HepG2 (cell line): ENCODE results near the gene SIRT5. TPM values are rescaled to one million over a fixed set of nuclear protein-coding genes. Genes with fewer than 3 reads are reported as not detected.

ENCODE experiments used
- ATAC-seq: fragments of 200-7000 bp; cut with Tn5 transposase; 3 replicates; pipeline ENCODE4 v1.9.1; 2020; ENCODE audit warnings: mild to moderate bottlenecking, moderate library complexity
- BruUV-seq: library from RNA; stranded (reverse); fragments of 400-500 nt; replicated peaks from 2 replicates; lab custom pipeline; 2021; lab: Mats Ljungman, UMichigan
- CTCF ChIA-PET: fragments of 300-600 bp; formaldehyde crosslinking; extraction: SDS; loops from one replicate; lab custom pipeline; 2021; ENCODE audit warnings: low total read pairs, inconsistent platforms, low intra/inter-chr PET ratio; lab: Yijun Ruan, JAX
- POLR2A ChIA-PET: fragments of 350-600 bp; sonication (Branson Sonifier 250); formaldehyde crosslinking; loops from one replicate; lab custom pipeline; 2020; ENCODE audit warnings: antibody characterized with exemption, inconsistent platforms; lab: Yijun Ruan, JAX
- DNase-seq: peaks from one replicate; pipeline ENCODE4 v3.0.0-alpha.2; 2015; ENCODE audit warnings: low spot score
- FAIRE-seq: peaks from 3 replicates; lab custom pipeline; 2011; peaks lifted over from hg19 to GRCh38; lab: Jason Lieb, UNC
- H2AFZ ChIP-seq: one replicate; pipeline ENCODE4 v1.6.1; 2011; ENCODE audit warnings: low read length, inconsistent platforms
- H3K27ac ChIP-seq: fragments of 300-600 bp; 3 replicates; pipeline ENCODE4 v1.8.0; 2011; ENCODE audit warnings: mixed run types, mild to moderate bottlenecking, mixed read lengths, low read length, inconsistent platforms; ENCODE audit not compliant: insufficient read depth; ENCODE audit errors: extremely low read length
- H3K27me3 ChIP-seq, 2 experiments: fragments of 200-600 bp in 1 of 2; 2 replicates in 1 of 2; 3 replicates in 1 of 2; pipeline versions ENCODE4 v1.6.0 to v1.8.0; 2011; ENCODE audit warnings: low read length in 2 of 2, mild to moderate bottlenecking in 2 of 2, moderate library complexity in 2 of 2, inconsistent platforms in 1 of 2; ENCODE audit not compliant: insufficient read depth in 2 of 2, control insufficient read depth in 1 of 2
- H3K36me3 ChIP-seq, 2 experiments: fragments of 200-600 bp in 1 of 2; replicated peaks in 1 of 2; 2 replicates in 1 of 2; 3 replicates in 1 of 2; pipeline versions ENCODE4 v1.5.1 to v1.8.0; 2011; ENCODE audit warnings: low read length in 2 of 2, inconsistent platforms in 1 of 2; ENCODE audit not compliant: insufficient read depth in 2 of 2, control insufficient read depth in 1 of 2
- H3K4me1 ChIP-seq: 2 replicates; pipeline ENCODE4 v1.5.1; 2012; ENCODE audit warnings: low read length, inconsistent platforms; ENCODE audit not compliant: insufficient read depth
- H3K4me2 ChIP-seq: 2 replicates; pipeline ENCODE4 v1.6.0; 2011; ENCODE audit warnings: low read depth, low read length, inconsistent platforms
- H3K4me3 ChIP-seq, 3 experiments: fragments of 200-600 bp in 1 of 3; sonication (generic), shearing (Covaris generic) in 1 of 3; replicated peaks in 1 of 3; 2 replicates each; pipeline ENCODE4 v1.5.1; 2011 to 2016; ENCODE audit warnings: low read length in 3 of 3, inconsistent platforms in 2 of 3, low read depth in 2 of 3, mild to moderate bottlenecking in 2 of 3, control low read depth in 1 of 3, mixed read lengths in 1 of 3; ENCODE audit not compliant: insufficient read depth in 1 of 3
- H3K79me2 ChIP-seq: one replicate; pipeline ENCODE4 v1.6.1; 2011; ENCODE audit warnings: low read length, inconsistent platforms; ENCODE audit not compliant: insufficient read depth
- H3K9ac ChIP-seq: 2 replicates; pipeline ENCODE4 v1.6.0; 2011; ENCODE audit warnings: mild to moderate bottlenecking, low read depth, low read length, inconsistent platforms; ENCODE audit not compliant: insufficient read depth
- H3K9me3 ChIP-seq: 2 replicates; pipeline ENCODE4 v1.5.1; 2012; ENCODE audit warnings: mild to moderate bottlenecking, low read length
- H4K20me1 ChIP-seq: 2 replicates; pipeline ENCODE4 v1.6.0; 2011; ENCODE audit warnings: inconsistent platforms, mild to moderate bottlenecking, low read length, moderate library complexity; ENCODE audit not compliant: insufficient read depth
- KDM5B ChIP-seq: sonication (generic); formaldehyde crosslinking; IDR thresholded peaks from 2 replicates; pipeline ENCODE4 v1.4.0; 2020; ENCODE audit warnings: missing genetic modification reagents, mild to moderate bottlenecking, borderline replicate concordance
- NPAS2 ChIP-seq: sonication (generic); formaldehyde crosslinking; IDR thresholded peaks from 2 replicates; pipeline ENCODE4 v1.8.0; 2022; ENCODE audit warnings: mild to moderate bottlenecking, missing genetic modification reagents, borderline replicate concordance
- PITX1 ChIP-seq: sonication (generic); formaldehyde crosslinking; IDR thresholded peaks from 2 replicates; pipeline ENCODE4 v1.5.1; 2020; ENCODE audit warnings: mild to moderate bottlenecking, missing genetic modification reagents
- SRSF4 ChIP-seq: fragments of 200-400 bp; formaldehyde crosslinking; IDR thresholded peaks from one replicate; pipeline ENCODE4 v1.6.1; 2018; ENCODE audit warnings: mild to moderate bottlenecking, low read depth, low read length, moderate library complexity; ENCODE audit not compliant: poor library complexity, severe bottlenecking
- ZFP37 ChIP-seq: sonication (generic); formaldehyde crosslinking; IDR thresholded peaks from 2 replicates; pipeline ENCODE4 v1.4.0; 2020; ENCODE audit warnings: missing genetic modification reagents, borderline replicate concordance
- ZFP90 ChIP-seq: sonication (generic); formaldehyde crosslinking; IDR thresholded peaks from 2 replicates; pipeline ENCODE4 v1.8.0; 2022; ENCODE audit warnings: missing genetic modification reagents, mild to moderate bottlenecking, inconsistent platforms, borderline replicate concordance
- ZIK1 ChIP-seq: sonication (generic); formaldehyde crosslinking; IDR thresholded peaks from 2 replicates; pipeline ENCODE4 v1.5.0; 2020; ENCODE audit warnings: mild to moderate bottlenecking, low read depth, missing genetic modification reagents, borderline replicate concordance
- ZNF557 ChIP-seq: sonication (generic); formaldehyde crosslinking; IDR thresholded peaks from 2 replicates; pipeline ENCODE4 v1.4.0; 2020; ENCODE audit warnings: missing genetic modification reagents
- ZNF776 ChIP-seq: sonication (generic); formaldehyde crosslinking; IDR thresholded peaks from 2 replicates; pipeline ENCODE4 v1.4.0; 2020; ENCODE audit warnings: mild to moderate bottlenecking, missing genetic modification reagents
- ZNF83 ChIP-seq: sonication (generic); formaldehyde crosslinking; IDR thresholded peaks from 2 replicates; pipeline ENCODE4 v1.4.0; 2020; ENCODE audit warnings: missing genetic modification reagents, mild to moderate bottlenecking, borderline replicate concordance
- WGBS: methylation state at CpG from one replicate; pipeline ENCODE4 v1.1.6; 2017; ENCODE audit warnings: low lambda C conversion rate; 5-methylcytosine and 5-hydroxymethylcytosine counted together
- in situ Hi-C: cut with HindIII; loops from 2 replicates; pipeline ENCODE4 v1.10.0; 2017; ENCODE audit warnings: low pct_unique_long_range_greater_than_20kb; ENCODE audit not compliant: extremely low pct_ligation_motif_present
- intact Hi-C: fragments of 100-400 bp; cut with micrococcal nuclease; formaldehyde crosslinking; loops from one replicate; pipeline ENCODE4 v1.10.0; 2022; ENCODE audit not compliant: unreplicated experiment
- polyA plus RNA-seq, 8 experiments: library from polyadenylated mRNA; depleted of rRNA in 3 of 8; stranded (reverse) in 7 of 8; unstranded in 1 of 8; fragments of >200 nt; fragmentation: Illumina TruSeq in 4 of 8; extraction: Trizol in 4 of 8; gene quantifications; 2 replicates each; pipeline versions ENCODE4 v1.2.1 to v1.2.3, GENCODE V29; 2011 to 2016; ENCODE audit warnings: low read depth in 4 of 8, missing spikeins in 1 of 8, mixed read lengths in 1 of 8; ENCODE audit not compliant: insufficient read depth in 1 of 8
- total RNA-seq, 5 experiments: library from RNA; depleted of rRNA; stranded (reverse); fragments of >200 nt; fragmentation: Illumina TruSeq; extraction: Trizol; gene quantifications; 2 replicates each; pipeline ENCODE4 v1.2.3, GENCODE V29; 2016; ENCODE audit warnings: low read depth in 1 of 5

Gene SIRT5
- total and polyA plus RNA-seq, 2 of the 13 experiments (the other 11 are each of a cell fraction or from before 2014, with no cell fraction given), result 14.1 to 16.6 TPM

DNA sequence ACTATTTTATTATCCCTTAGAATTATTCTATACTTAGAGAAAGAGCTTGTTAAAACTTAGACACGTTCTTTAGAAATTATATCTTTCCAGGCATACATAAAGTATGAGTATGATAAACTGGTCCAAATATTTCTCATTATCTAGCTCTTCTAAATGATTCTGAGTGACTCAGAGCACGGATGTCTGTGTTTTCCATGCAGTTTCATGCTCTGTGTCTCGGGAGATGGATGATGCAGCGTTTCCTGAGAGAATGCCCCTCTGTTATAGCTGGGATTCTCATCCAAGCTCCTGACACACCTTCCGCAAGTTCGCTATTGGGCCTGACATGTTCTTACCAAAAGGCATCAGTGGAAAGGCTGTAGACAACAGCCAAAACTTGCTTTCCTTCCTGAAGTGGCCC lies 19.3 kb downstream of the SIRT5 start:
- FAIRE-seq (no peak), ATAC-seq (no peak), DNase-seq (no peak)
- CTCF ChIA-PET, result no interaction called here
- no peaks in the 10 kb centered on the region for H3K9me3 ChIP-seq
- H3K4me1 ChIP-seq, result no peaks in the 10 kb centered on the region
- in situ Hi-C loops (no loop called here), intact Hi-C loops (no loop called here)
- POLR2A ChIA-PET, result interaction anchor here (3.0 to 3.3 kb wide), 2 partner anchors 11 to 19 kb away, joined by 14 to 15 read pairs; partner anchors contain the start of gene SIRT5
- peaks cover 11 to 35% of the 10 kb centered on the region in 2 experiments for H3K36me3 ChIP-seq
- WGBS, result 96% methylated on average over 6 of the region's 6 CpGs
- H4K20me1 ChIP-seq, result no peaks in the 10 kb centered on the region
- no peak overlapping the region for H3K4me3 ChIP-seq
- no peaks in the 10 kb centered on the region for H3K27me3 ChIP-seq
- H3K27ac ChIP-seq, result no peak overlapping the region
- no peak overlapping the region for H2AFZ ChIP-seq
- no peak overlapping the region for H3K9ac ChIP-seq
- no peaks in the 10 kb centered on the region for H3K79me2 ChIP-seq
- no peak for TF ChIP-seq ZNF776 (CRISPR knock-in tag)
- no peak for TF ChIP-seq ZFP37 (CRISPR knock-in tag)
- no peak for TF ChIP-seq ZNF83 (CRISPR knock-in tag)
- TF ChIP-seq ZIK1 (CRISPR knock-in tag), result no peak
- no peak for TF ChIP-seq KDM5B (CRISPR knock-in tag)
- no peak for TF ChIP-seq ZFP90 (CRISPR knock-in tag)
- TF ChIP-seq SRSF4, result no peak
- no peak for TF ChIP-seq PITX1 (CRISPR knock-in tag)
- no peak for TF ChIP-seq NPAS2 (CRISPR knock-in tag)
- TF ChIP-seq ZNF557 (CRISPR knock-in tag), result no peak
- BruUV-seq, result no TSS peak
- H3K4me2 ChIP-seq, result no peak overlapping the region
